ENCODE results near the gene CUL7. TPM values are rescaled to one million over a fixed set of nuclear protein-coding genes. Genes with fewer than 3 reads are reported as not detected.

CUL7 gene
- total and polyA plus RNA-seq, 8 donors: 22.0 to 54.3 (median 42.7) TPM

DNA sequence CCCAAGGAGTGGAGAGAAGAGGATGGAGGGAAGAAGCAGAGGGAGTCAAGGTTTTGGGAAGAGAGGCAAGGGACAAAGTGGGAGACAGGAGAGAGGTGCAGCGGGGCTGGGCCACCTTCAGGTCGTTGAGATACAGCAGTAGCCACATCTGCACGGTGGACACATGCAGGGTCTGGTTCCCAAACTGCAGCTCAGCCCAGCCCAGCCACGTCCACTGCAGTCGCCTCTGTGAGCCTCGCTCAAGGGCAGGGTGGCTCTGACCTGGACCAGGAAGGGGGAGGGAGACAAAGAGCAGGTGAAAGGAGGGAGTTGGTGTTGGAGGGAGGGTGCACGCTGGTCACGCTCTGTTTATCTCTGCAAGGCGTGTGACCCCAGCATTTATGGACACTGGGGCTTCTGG, 14.9 kb downstream of the CUL7 start:
- H3K36me3 ChIP-seq: peaks cover 0 to 95% of the 10 kb centered on the region in 2 donors
- ATAC-seq: no peak

DNA sequence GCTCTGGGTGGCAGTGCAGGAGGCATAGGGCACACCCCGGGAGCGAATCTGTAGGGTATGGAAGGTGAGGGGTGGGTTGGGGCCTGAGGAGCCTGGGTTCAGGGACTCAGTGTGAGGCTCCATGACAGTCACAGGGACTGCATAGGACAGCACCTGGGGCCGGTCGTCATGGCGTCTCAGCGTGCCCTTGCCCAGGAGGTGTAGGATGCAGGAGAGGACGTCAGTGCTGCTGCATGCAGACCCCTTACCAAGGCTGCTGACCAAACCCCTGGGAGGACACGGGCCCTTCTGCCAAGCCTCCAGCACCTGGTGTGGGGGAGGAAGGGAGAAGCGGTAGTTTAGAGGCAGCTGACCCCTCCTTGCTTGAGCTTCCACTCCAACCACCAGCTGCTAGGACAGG, 15.9 kb downstream of the CUL7 start:
- Histone ChIP-seq H3K4me3 (no peak overlapping the region), H3K9me3 (no peaks in the 10 kb centered on the region), H3K4me1 (no peaks in the 10 kb centered on the region), H3K27me3 (no peaks in the 10 kb centered on the region), H3K36me3 (peaks cover 0 to 95% of the 10 kb centered on the region in 2 donors), H3K27ac (no peak overlapping the region)
- TF ChIP-seq, protein P1, sequence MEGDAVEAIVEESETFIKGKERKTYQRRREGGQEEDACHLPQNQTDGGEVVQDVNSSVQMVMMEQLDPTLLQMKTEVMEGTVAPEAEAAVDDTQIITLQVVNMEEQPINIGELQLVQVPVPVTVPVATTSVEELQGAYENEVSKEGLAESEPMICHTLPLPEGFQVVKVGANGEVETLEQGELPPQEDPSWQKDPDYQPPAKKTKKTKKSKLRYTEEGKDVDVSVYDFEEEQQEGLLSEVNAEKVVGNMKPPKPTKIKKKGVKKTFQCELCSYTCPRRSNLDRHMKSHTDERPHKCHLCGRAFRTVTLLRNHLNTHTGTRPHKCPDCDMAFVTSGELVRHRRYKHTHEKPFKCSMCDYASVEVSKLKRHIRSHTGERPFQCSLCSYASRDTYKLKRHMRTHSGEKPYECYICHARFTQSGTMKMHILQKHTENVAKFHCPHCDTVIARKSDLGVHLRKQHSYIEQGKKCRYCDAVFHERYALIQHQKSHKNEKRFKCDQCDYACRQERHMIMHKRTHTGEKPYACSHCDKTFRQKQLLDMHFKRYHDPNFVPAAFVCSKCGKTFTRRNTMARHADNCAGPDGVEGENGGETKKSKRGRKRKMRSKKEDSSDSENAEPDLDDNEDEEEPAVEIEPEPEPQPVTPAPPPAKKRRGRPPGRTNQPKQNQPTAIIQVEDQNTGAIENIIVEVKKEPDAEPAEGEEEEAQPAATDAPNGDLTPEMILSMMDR (IDR thresholded peaks at IDR 0.05): no peak
- DNase-seq: no peak
- ATAC-seq: no peak
- intact Hi-C loops (cut with DNase I): no loop called here

More for the DNA sequence above, 14.9 kb downstream of the CUL7 start:
- no peak overlapping the region for H3K27ac ChIP-seq
- H3K4me3 ChIP-seq: no peak overlapping the region
- H3K27me3 ChIP-seq: no peaks in the 10 kb centered on the region
- no peak for DNase-seq
- TF ChIP-seq, protein P1 (IDR thresholded peaks at IDR 0.05): no peak
- H3K9me3 ChIP-seq: no peaks in the 10 kb centered on the region
- H3K4me1 ChIP-seq: no peaks in the 10 kb centered on the region
- intact Hi-C loops (cut with DNase I): no loop called here

DNA sequence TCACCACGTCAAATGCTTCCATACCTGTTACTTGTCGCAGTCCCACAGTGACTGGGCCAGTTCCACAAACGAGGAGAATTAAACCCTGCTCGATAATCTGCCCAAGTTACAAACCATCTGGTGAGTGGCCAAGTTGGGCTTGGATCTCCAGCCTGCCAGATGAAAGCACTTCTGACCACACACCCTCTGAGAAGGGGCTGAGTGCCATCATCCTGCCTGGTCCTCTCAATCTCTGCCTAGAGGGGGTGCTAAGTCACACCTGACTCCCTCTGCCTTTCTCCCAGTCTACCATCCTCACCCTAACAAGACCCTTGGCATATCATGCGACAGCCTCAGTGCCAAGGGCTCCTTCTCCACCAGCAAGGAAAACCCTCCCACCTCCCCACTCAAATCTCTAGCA, 16.5 kb downstream of the CUL7 start:
- H3K27ac ChIP-seq: no peak overlapping the region
- intact Hi-C loops (cut with DNase I): no loop called here
- ATAC-seq: no peak
- H3K36me3 ChIP-seq: peaks cover 0 to 95% of the 10 kb centered on the region in 2 donors
- TF ChIP-seq, protein P1 (IDR thresholded peaks at IDR 0.05): no peak
- DNase-seq: no peak
- H3K9me3 ChIP-seq: no peaks in the 10 kb centered on the region
- H3K4me1 ChIP-seq: no peaks in the 10 kb centered on the region
- H3K4me3 ChIP-seq: no peak overlapping the region
- H3K27me3 ChIP-seq: no peaks in the 10 kb centered on the region

DNA sequence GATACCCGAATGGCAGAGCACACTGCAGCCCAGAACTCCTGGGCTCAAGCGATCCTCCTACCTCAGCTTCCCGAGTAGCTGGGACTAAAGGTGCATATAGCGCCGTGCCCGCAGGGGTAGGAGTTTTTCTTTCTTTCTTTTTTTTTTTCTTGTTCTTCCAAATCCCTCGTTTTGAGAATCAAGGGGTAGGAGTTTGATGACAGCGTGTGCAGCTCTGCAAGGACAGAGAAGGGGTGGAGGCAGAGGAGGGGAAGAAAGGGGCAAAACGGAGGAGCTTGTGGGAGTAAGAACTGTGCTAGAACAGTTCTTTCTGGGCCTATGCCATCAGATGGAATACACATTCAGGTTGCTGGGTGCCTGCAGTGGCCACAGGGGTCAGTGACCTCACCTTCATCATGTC, 16.9 kb downstream of the CUL7 start:
- Histone ChIP-seq H3K27me3 (no peaks in the 10 kb centered on the region), H3K4me3 (no peak overlapping the region), H3K36me3 (peaks cover 0 to 97% of the 10 kb centered on the region in 2 donors), H3K4me1 (no peaks in the 10 kb centered on the region), H3K27ac (no peak overlapping the region), H3K9me3 (no peaks in the 10 kb centered on the region)
- ATAC-seq: no peak
- intact Hi-C loops (cut with DNase I): no loop called here
- no peak for DNase-seq
- TF ChIP-seq, protein P1 (IDR thresholded peaks at IDR 0.05): no peak

DNA sequence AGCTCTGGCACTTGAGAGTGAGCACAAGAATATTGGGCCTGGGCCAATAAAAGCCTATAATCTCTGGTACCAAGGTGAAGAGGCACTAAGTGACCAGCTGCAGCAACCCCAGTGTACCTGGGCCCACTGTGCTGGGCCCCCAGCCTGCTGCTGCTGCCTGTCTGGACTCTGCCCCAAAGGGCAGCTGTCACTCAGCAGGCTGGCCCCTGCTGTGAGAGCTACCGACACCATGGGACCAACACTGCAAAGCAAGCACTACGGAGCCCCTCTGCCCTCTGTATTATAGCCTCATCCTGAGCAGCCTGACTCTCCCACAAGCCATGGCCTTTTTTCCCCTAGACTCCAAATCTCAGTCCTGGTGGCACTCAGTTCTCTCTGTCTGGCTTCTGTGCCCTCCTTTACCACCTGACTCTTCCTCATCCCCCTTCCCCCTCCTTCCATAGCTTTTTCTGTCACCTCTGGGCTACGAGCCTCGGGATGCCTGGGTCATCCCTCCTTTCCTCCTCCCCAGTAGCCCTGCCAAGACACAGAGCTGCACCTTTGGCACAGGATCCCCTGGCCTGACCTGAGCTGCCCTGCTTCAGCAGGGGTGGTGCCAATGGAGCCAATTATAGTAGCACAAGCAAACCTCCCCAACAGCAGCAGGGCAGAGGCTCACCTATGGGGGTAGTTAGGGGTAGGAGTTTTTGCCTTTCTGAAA, 18.0 kb downstream of the CUL7 start:
- TF ChIP-seq, protein P1 (IDR thresholded peaks at IDR 0.05): no peak
- no peak overlapping the region for H3K4me3 ChIP-seq
- no peak overlapping the region for H3K27ac ChIP-seq
- no peaks in the 10 kb centered on the region for H3K4me1 ChIP-seq
- no peaks in the 10 kb centered on the region for H3K9me3 ChIP-seq
- DNase-seq (no peak), ATAC-seq (no peak)
- H3K36me3 ChIP-seq: peaks cover 0 to 100% of the 10 kb centered on the region in 2 donors
- H3K27me3 ChIP-seq: no peaks in the 10 kb centered on the region
- intact Hi-C loops (cut with DNase I): no loop called here
